ENCODE results near the gene TMEM62.
"Not testable (repeated sequence)": the region's sequence is repeated elsewhere in the genome, so short reads cannot be mapped to it uniquely, and the experiment has no call there.

Gene TMEM62

GRCh38 chr15:43184407-43185124 lies 51.2 kb downstream of the TMEM62 start:
- DNase-seq: no peak

GRCh38 chr15:43185157-43186002 lies 52.0 kb downstream of the TMEM62 start, which contains the start of gene CCNDBP1:
CCNDBP1 (plus strand) TSS chr15:43185403; CDS start chr15:43185499, 96 bp downstream.
- DNase-seq: no peak

GRCh38 chr15:43186003-43186353 lies 52.6 kb downstream of the TMEM62 start:
- no peak for DNase-seq

GRCh38 chr15:43187544-43188155 lies 54.3 kb downstream of the TMEM62 start:
- no peak for DNase-seq

GRCh38 chr15:43189296-43189695 lies 55.9 kb downstream of the TMEM62 start:
- DNase-seq: no peak

- DNase-seq: no peak
These were observed 56.8 kb downstream of the TMEM62 start for GRCh38 chr15:43190178-43190577.

- DNase-seq: no peak
These were observed 60.3 kb downstream of the TMEM62 start for GRCh38 chr15:43193710-43194109.

GRCh38 chr15:43194795-43195194 lies 61.4 kb downstream of the TMEM62 start:
- no peak for DNase-seq

- DNase-seq: no peak
These were observed 63.6 kb downstream of the TMEM62 start for GRCh38 chr15:43196760-43197548.

GRCh38 chr15:43197773-43198172 lies 64.4 kb downstream of the TMEM62 start:
- DNase-seq: not testable (repeated sequence)

GRCh38 chr15:43198556-43198955 lies 65.2 kb downstream of the TMEM62 start:
- not testable (repeated sequence) for DNase-seq

GRCh38 chr15:43198992-43199391 lies 65.6 kb downstream of the TMEM62 start:
- DNase-seq: no peak

GRCh38 chr15:43199945-43200488 lies 66.6 kb downstream of the TMEM62 start:
- DNase-seq: no peak

GRCh38 chr15:43204016-43204901 lies 70.9 kb downstream of the TMEM62 start:
- DNase-seq: no peak

GRCh38 chr15:43206054-43206453 lies 72.7 kb downstream of the TMEM62 start:
- no peak for DNase-seq

- DNase-seq: no peak
These were observed 73.6 kb downstream of the TMEM62 start for GRCh38 chr15:43207024-43207423.

- DNase-seq: no peak
These were observed 74.9 kb downstream of the TMEM62 start for GRCh38 chr15:43208052-43209002.

- no peak for DNase-seq
These were observed 75.9 kb downstream of the TMEM62 start for GRCh38 chr15:43209059-43209824.

GRCh38 chr15:43210172-43210745 lies 76.9 kb downstream of the TMEM62 start:
- no peak for DNase-seq
